GM10847 (cell line): ENCODE data around the gene LZTS3.

Source experiments
- POLR2A ChIP-seq: IDR thresholded peaks from 2 replicates; pipeline ENCODE4 v1.6.1; 2011; ENCODE audit not compliant: insufficient read length; ENCODE audit errors: extremely low read depth

LZTS3 gene

DNA sequence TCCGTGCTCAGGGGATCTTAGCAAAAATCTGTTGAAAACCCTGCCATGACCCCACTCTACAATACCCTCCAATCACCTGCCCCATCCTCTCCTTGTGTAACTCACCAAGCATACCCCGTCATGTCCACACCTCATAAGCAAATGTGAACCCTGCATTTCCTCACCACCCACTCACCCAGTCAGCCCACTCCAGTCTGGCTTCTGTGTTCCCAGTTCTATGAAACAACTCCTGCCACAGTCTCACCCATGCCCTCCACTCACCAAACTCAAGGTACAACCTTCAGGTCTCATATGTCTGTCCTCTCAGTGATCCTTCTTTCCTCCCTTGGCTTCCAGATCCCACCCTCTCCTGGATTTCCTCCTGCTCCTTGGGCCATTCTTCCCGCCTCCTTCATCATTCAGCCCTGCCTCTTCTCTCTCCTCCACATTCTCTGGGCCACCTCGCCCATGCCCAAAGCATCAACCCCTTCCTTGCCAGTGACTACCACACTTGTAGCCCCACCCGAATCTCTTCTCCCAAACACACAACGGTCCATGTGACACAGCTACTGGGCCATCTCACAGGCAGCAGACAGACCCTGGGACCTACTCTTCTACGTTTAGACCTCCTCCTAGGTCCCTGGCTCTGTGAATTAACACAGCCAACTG, 22.4 kb upstream of the LZTS3 start:
- TF ChIP-seq POLR2A: no peak

DNA sequence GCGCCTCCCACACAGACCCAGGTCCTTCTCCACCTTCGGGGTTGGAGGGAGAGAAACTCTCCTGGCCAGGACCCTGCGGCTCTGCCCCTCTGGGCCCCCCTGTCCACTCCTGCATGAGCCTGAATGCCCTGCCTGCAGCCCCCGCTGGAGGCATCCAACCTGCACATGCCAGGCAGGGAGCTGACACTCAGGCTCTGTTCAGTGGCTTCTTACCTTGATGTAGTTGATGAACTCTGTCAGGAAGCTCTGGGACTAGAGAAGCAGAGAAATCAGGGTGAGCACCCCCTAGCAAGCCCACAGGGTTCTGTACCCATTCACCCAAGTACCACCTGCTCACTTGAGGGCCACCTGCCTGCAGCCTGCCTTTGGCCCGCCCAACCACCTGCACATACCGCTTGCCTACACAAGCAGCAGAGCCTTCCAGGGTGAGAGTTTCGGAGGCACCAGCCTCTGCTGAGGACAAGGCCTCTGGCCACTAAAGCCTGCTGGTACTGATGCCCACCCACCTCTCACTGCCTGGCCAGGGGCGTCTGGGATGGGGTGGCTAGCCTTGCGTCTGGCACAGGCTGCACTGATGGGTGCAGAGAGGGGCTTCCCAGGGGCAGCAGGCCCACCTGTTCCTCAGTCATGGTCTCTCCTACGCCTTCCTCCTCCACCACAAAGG, 21.4 kb upstream of the LZTS3 start:
- no peak for TF ChIP-seq POLR2A

DNA sequence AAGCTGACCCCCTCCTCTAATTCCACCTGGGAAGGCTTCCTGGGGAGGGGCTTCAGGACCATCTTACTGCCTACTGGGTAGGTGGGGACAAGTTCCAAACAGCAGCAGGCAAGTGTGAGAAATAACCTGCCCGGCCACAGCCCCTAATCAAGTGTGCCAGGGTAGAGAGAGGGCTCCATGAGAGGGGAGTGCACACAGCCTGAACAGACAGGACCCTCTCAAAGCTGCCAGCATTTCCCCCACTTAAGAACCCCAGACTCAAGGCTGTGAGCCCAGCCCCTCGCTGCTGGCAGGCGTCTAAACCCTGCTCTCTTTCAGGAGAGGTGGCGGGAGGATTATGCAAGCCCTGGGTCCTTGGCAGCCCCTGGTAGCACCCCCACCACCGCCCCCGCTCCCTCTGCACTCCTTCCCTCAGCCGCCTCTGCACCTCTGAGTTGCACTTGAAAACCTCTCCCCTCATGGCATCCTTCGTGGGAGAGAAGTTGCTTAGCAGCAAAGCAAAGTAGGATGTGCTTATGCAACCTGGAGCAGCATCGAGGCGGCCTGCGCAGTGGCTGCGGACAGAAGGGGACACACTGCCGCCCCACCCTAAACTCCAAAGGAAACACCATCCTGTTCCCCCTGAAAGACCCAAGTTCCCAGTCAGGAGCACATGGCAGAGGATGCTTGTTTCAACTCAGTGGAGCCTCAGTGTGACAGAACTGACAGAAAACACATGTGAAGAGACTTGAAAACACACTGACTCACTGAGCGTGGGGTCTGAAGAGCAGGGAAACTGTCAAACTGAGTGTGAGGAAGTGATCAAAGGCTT, 20.7 kb upstream of the LZTS3 start:
- no peak for TF ChIP-seq POLR2A

DNA sequence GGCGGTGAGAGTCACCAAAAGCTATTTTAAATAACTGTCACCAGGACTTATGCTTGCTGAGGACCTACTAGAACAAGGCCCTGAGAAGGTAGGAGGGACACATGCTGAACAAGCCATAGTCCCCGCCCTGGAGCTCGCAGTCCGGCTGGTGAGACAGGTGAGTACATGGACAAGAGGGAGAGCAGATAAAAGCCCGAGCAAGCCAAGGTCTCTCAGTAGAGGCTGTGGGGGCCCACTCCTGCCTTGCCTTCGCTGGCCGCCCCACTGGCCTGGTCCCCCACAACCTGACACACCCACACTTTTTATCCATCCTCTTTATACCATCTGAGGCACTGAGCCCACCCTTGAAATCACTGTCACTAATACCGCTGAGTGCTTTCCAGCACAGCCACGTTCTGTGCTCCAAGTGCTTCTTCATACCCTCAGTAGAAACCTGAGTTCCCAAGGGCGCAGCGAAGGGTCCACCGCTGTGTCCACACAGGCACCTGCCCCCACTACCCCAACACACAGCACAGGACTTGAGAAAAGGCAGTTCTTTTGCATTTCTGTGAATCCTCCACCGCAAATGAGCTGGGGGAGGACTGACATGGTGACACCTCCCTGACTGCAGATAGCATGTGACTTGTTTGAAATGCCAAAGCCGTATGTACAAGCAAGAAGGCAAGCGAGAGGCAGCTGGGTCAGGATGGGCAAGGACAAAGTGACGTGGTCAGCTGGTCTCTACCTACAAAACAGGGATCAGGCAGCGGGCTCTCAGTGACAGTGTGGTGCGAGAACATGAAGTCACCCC, 19.1 kb upstream of the LZTS3 start:
- TF ChIP-seq POLR2A: no peak

DNA sequence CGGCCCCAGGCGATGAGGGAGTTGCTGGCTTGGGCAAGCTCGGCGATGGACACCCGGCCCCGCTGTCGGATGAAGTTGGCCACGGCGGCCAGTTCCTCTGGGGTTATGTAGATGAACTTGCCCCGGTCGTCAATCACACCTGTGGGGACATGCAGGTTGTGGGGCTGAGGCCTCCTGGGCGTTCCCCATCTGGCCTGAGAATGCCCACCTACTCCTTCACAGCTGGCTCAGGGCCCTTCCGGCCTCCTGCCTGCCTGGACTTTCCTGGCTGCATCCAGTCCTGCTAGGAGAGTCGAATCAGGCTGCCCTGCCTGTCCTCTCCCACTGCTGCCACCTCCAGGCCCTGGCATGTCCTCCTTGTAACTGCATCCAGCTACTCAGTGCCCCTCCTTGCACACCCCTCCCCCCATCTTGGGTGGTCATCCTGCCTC, 17.3 kb upstream of the LZTS3 start:
- TF ChIP-seq POLR2A: no peak

GRCh38 chr20:3189561-3190131, 16.3 kb upstream of the LZTS3 start:
- no peak for TF ChIP-seq POLR2A

- no peak for TF ChIP-seq POLR2A
Measured at GRCh38 chr20:3188823-3189413, 15.6 kb upstream of the LZTS3 start.

DNA sequence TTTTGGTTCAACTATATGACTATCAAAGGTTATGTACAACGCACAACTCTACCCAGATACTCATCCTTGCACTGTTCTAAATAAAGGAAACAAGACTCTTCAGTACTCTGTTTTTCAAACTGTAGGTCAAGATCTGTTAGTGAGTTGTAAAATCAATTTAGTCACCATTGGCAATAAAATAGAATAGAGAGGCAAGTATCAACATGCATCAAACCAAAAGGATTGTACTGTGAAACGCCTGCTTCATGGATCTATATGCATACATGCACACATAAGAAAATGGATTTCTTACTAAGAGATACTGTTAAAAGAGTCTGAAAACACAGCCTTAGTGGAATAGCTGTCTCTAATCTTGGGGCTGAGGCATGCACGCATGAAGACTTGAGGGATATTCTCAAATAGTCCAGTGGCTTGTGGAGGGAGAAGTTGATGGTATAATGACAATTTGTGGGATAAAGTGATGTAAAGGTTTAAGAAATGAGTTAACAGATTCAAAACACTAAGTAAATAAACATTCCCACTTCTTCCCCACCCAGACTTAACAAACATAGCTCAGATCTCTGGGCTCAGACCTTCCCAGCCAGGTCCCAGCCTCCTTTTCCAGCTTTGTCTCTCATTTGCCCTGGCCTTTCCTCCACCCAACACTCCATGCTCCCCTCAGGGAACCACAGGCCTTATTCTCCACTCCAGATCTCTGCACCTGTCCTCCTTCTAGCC, 10.7 kb upstream of the LZTS3 start:
- no peak for TF ChIP-seq POLR2A

- TF ChIP-seq POLR2A: no peak
Measured at GRCh38 chr20:3181270-3181669, 7.9 kb upstream of the LZTS3 start.

- TF ChIP-seq POLR2A: no peak
Measured at GRCh38 chr20:3180319-3180718, 7.0 kb upstream of the LZTS3 start.

DNA sequence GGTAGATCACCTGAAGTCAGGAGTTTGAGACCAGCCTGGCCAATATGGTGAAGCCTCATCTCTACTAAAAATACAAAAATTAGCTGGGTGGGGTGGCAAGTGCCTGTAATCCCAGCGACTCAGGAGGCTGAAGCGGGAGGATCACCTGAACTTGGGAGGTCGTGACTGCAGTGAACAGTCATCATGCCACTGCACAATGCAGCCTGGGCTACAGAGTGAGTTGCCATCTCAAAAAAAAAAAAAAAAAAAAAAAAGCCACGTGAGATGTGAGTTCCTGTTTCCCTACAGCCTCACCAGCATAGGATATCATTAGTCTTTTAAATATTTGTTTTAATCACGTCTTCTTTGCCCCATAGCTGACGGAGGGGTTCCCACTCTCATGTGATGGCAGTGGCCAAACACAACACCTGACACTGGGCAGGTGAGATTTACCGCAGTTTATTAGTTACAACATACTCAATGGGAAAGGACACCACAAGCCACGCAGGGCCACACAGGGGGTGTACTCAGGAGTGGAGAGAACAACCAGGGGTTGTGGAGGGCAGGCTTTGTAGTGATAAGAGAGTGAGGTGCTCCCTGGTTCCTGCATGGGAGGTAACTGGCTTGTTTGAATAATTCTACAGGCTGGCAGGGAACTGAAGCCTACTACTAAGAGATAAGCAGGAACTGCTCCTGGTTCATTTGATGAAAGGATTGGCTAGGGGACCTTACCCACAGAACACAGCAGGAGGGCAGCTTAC, 4.6 kb upstream of the LZTS3 start:
- no peak for TF ChIP-seq POLR2A

GRCh38 chr20:3175270-3175669, 1.9 kb upstream of the LZTS3 start:
- TF ChIP-seq POLR2A: no peak

DNA sequence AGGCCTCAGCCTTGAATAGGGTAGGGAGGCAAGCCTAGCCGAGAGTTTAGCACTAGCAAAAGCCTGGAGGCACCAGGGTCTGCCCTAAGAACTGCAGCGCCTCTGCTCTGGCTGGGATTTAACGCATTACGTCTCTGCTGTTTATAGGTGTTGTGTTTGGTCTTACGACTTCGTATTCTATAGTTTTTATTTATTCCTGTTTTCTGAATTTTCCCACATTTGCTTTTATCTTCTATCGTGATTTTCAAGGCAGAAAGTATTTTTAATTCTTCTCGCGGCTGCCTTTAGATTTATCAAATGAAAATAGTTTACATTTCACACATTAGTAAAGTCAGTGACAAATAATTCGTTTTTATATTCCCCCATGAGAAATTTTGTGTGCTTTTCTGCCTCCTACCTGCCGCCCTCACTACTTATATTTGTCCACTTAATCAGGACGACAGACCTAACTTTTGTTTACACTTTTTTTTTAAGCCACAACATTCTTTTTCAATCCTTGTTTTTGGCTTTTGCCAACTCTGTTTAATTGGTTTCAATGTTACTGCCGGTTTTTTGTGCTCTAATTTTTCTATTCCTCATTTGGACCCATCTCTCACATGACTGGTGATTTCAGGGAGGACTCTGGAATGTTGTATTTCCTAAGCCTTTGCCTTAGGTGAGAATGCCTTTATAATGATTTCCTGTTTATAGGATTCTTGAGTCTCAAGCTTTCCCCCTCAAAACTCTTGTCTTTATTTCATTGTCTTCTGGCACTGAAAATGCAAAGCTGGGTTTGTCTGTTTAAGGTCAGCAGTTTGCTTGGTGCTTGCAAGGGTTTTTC, 1.3 kb upstream of the LZTS3 start:
- no peak for TF ChIP-seq POLR2A
